CD14-positive monocyte (primary cell): ENCODE measurements around the gene UBE3D. TPM values are rescaled to one million over a fixed set of nuclear protein-coding genes. Genes with fewer than 3 reads are reported as not detected.

Source experiments
- DNase-seq, 3 donors: peaks; one replicate each; pipeline ENCODE4 v3.0.0-alpha.2; 2011 to 2022
- H2AFZ ChIP-seq: 2 replicates; pipeline ENCODE4 v1.6.0; 2012; ENCODE audit warnings: mild to moderate bottlenecking, low read depth, low read length, inconsistent platforms; ENCODE audit not compliant: insufficient read depth, poor library complexity, severe bottlenecking
- H3K27ac ChIP-seq, 2 donors: 1 replicate in 1 of 2; 2 replicates in 1 of 2; pipeline ENCODE4 v1.5.1; 2012 to 2013; ENCODE audit warnings: low read length in 2 of 2, control low read depth in 1 of 2, inconsistent platforms in 1 of 2, low read depth in 1 of 2, mild to moderate bottlenecking in 1 of 2
- H3K27me3 ChIP-seq, 2 donors: one replicate each; pipeline versions ENCODE4 v1.6.0 to v1.6.1; 2011 to 2013; ENCODE audit warnings: low read length in 2 of 2; ENCODE audit not compliant: control insufficient read depth in 2 of 2, insufficient read depth in 2 of 2
- H3K36me3 ChIP-seq, 2 donors: replicated peaks in 1 of 2; 1 replicate in 1 of 2; 2 replicates in 1 of 2; pipeline versions ENCODE4 v1.5.1 to v1.6.1; 2012 to 2013; ENCODE audit warnings: low read length in 2 of 2, control low read depth in 1 of 2, inconsistent platforms in 1 of 2, mild to moderate bottlenecking in 1 of 2; ENCODE audit not compliant: insufficient read depth in 2 of 2, control insufficient read depth in 1 of 2
- H3K4me1 ChIP-seq, 2 donors: 1 replicate in 1 of 2; 2 replicates in 1 of 2; pipeline versions ENCODE4 v1.5.1 to v1.6.1; 2012 to 2013; ENCODE audit warnings: low read length in 2 of 2, control low read depth in 1 of 2, inconsistent platforms in 1 of 2, mild to moderate bottlenecking in 1 of 2, moderate library complexity in 1 of 2; ENCODE audit not compliant: insufficient read depth in 2 of 2, control insufficient read depth in 1 of 2
- H3K4me2 ChIP-seq: replicated peaks from 2 replicates; pipeline ENCODE3; 2012; ENCODE audit warnings: low read length, moderate library complexity, mild to moderate bottlenecking; ENCODE audit not compliant: poor library complexity, severe bottlenecking; ENCODE audit errors: extremely low read depth
- H3K4me3 ChIP-seq, 3 experiments: fragments of 200-600 bp in 1 of 3; sonication (generic) in 1 of 3; replicated peaks in 1 of 3; 1 replicate in 2 of 3; 2 replicates in 1 of 3; pipeline ENCODE4 v1.5.1; 2011 to 2013; ENCODE audit warnings: low read length in 3 of 3, mild to moderate bottlenecking in 3 of 3, control low read depth in 2 of 3, low read depth in 2 of 3, inconsistent platforms in 1 of 3, moderate library complexity in 1 of 3
- H3K79me2 ChIP-seq: 2 replicates; pipeline ENCODE4 v1.6.0; 2012; ENCODE audit warnings: mild to moderate bottlenecking, control low read depth, inconsistent platforms, low read length, moderate library complexity; ENCODE audit not compliant: insufficient read depth
- H3K9ac ChIP-seq: 2 replicates; pipeline ENCODE4 v1.6.0; 2017; ENCODE audit warnings: low read length, mild to moderate bottlenecking; ENCODE audit not compliant: insufficient read depth, poor library complexity, severe bottlenecking
- H3K9me3 ChIP-seq, 2 donors: replicated peaks in 1 of 2; 1 replicate in 1 of 2; 2 replicates in 1 of 2; pipeline versions ENCODE4 v1.5.1 to v1.6.1; 2012 to 2013; ENCODE audit warnings: low read length in 2 of 2, control low read depth in 1 of 2; ENCODE audit not compliant: control insufficient read depth in 1 of 2, insufficient read depth in 1 of 2
- H4K20me1 ChIP-seq: 2 replicates; pipeline ENCODE4 v1.6.0; 2012; ENCODE audit warnings: mild to moderate bottlenecking, low read length, control low read depth, moderate library complexity; ENCODE audit not compliant: insufficient read depth
- H3K27ac Mint-ChIP-seq, 7 donors: one replicate each; pipeline ENCODE4 v1.8.0; 2020; ENCODE audit warnings: mild to moderate bottlenecking in 7 of 7, mixed read lengths in 7 of 7, moderate library complexity in 6 of 7, inconsistent platforms in 2 of 7
- H3K27me3 Mint-ChIP-seq, 3 donors: one replicate each; pipeline ENCODE4 v1.8.0; 2021 to 2022; ENCODE audit warnings: low read depth in 3 of 3, mild to moderate bottlenecking in 3 of 3, mixed read lengths in 3 of 3, moderate library complexity in 3 of 3, inconsistent platforms in 1 of 3
- H3K36me3 Mint-ChIP-seq, 2 donors: one replicate each; pipeline ENCODE4 v1.8.0; 2020; ENCODE audit warnings: mixed read lengths in 2 of 2, inconsistent platforms in 1 of 2, mild to moderate bottlenecking in 1 of 2
- H3K4me1 Mint-ChIP-seq: one replicate; pipeline ENCODE4 v1.8.0; 2020; ENCODE audit warnings: mild to moderate bottlenecking, mixed read lengths
- H3K4me3 Mint-ChIP-seq, 2 donors: one replicate each; pipeline ENCODE4 v1.8.0; 2020; ENCODE audit warnings: mild to moderate bottlenecking in 2 of 2, mixed read lengths in 2 of 2, moderate library complexity in 1 of 2
- H3K9me3 Mint-ChIP-seq, 7 donors: one replicate each; pipeline ENCODE4 v1.8.0; 2020 to 2022; ENCODE audit warnings: mixed read lengths in 7 of 7, mild to moderate bottlenecking in 6 of 7, moderate library complexity in 6 of 7, inconsistent platforms in 2 of 7
- WGBS: methylation state at CpG from one replicate; pipeline ENCODE4 v1.1.5; 2013; ENCODE audit warnings: missing lambda C conversion rate; ENCODE audit not compliant: insufficient coverage; 5-methylcytosine and 5-hydroxymethylcytosine counted together
- intact Hi-C, 2 donors: fragments of 100-400 bp; cut with micrococcal nuclease; formaldehyde crosslinking; loops; one replicate each; pipeline versions ENCODE4 v1.15.0 to v1.15.1; 2023
- polyA plus RNA-seq, 3 donors: library from polyadenylated mRNA; depleted of rRNA in 1 of 3; unstranded in 2 of 3; stranded (reverse) in 1 of 3; fragments of 300-500 nt in 2 of 3; fragments of >200 nt in 1 of 3; fragmentation: Illumina TruSeq in 2 of 3; gene quantifications; 1 replicate in 2 of 3; 2 replicates in 1 of 3; pipeline ENCODE4 v1.2.3, GENCODE V29; 2012 to 2021
- TF ChIP-seq, protein P1 (sequence below): fragments of 200-600 bp; IDR thresholded peaks from one replicate; pipeline ENCODE4 v1.8.0; 2022; ENCODE audit warnings: antibody characterized with exemption, mild to moderate bottlenecking

The UBE3D gene
- polyA plus RNA-seq, 3 donors, result 0.61 to 1.7 (median 1.1) TPM

DNA sequence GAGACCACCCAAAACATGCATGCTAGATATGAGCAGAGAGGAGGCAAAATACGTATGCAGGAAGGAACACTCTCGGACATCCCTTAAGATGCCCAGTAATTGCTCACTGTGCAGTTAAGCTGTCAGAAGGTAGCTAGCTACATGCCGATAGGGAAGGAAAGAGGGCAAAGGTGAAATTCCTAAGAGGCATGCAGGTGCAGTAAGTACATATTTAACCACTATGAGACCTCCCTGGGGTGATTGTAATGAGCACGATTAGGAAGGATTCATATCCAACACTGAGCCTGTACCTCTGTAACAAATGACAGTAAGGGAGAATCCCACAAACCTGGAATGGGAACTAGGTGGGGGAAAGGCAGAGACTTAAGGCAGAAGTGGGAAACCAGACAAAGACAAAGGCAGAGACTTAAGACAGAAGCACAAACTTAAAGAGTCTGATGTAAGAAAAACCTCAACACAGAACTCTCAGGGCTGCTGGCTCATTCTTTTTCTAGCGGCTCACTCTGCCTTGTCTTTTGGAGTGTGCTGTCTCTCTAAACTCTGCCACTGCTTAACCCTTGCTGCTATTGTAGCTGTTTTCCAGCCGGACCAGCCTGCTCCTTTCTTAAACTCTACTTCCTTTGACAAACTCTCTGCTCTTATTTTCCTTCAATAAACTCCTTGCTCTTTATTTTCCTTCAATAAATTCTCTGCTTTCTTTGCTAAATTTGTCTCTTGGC is 148.1 kb downstream of the UBE3D start:
- Mint-ChIP-seq H3K27ac (no peak overlapping the region), H3K36me3 (no peaks in the 10 kb centered on the region)
- intact Hi-C loops, result no loop called here

DNA sequence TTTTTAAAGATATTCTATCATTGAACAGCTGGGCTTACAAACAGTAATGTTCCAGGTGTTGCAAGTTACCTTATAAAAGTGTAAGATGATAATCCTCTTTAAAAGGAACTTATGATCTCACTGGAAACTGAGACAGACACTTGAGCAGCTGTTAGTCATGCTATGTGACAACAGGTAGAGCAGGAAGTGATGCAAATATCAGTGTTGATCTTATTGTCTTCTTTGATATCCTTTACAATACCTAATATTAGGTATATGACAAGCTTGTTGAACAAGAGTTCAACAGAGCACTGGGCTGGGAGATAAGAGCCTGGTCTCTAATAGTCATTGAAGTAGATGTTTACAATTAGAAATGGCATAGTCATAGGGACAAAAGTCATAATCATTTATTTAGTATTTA is 150.0 kb downstream of the UBE3D start:
- intact Hi-C loops, result no loop called here
- no peak for DNase-seq
- Mint-ChIP-seq H3K4me1 (no peaks in the 10 kb centered on the region), H3K27ac (no peak overlapping the region), H3K36me3 (no peaks in the 10 kb centered on the region), H3K27me3 (no peaks in the 10 kb centered on the region), H3K4me3 (no peak overlapping the region), H3K9me3 (peaks cover 7 to 20% (median 15%) of the 10 kb centered on the region in 7 donors)
- no peak overlapping the region for H3K27ac ChIP-seq
- H3K27me3 ChIP-seq, result no peaks in the 10 kb centered on the region
- no peaks in the 10 kb centered on the region for H3K4me1 ChIP-seq
- TF ChIP-seq, protein P1, sequence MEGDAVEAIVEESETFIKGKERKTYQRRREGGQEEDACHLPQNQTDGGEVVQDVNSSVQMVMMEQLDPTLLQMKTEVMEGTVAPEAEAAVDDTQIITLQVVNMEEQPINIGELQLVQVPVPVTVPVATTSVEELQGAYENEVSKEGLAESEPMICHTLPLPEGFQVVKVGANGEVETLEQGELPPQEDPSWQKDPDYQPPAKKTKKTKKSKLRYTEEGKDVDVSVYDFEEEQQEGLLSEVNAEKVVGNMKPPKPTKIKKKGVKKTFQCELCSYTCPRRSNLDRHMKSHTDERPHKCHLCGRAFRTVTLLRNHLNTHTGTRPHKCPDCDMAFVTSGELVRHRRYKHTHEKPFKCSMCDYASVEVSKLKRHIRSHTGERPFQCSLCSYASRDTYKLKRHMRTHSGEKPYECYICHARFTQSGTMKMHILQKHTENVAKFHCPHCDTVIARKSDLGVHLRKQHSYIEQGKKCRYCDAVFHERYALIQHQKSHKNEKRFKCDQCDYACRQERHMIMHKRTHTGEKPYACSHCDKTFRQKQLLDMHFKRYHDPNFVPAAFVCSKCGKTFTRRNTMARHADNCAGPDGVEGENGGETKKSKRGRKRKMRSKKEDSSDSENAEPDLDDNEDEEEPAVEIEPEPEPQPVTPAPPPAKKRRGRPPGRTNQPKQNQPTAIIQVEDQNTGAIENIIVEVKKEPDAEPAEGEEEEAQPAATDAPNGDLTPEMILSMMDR, result no peak
- H3K9ac ChIP-seq, result no peak overlapping the region
- no peak overlapping the region for H3K4me2 ChIP-seq
- H2AFZ ChIP-seq, result no peak overlapping the region
- no peaks in the 10 kb centered on the region for H4K20me1 ChIP-seq
- H3K36me3 ChIP-seq, result no peaks in the 10 kb centered on the region
- peaks cover 11 to 14% of the 10 kb centered on the region in 2 donors for H3K9me3 ChIP-seq
- no peaks in the 10 kb centered on the region for H3K79me2 ChIP-seq
- no peak overlapping the region for H3K4me3 ChIP-seq

More for the DNA sequence above, 148.1 kb downstream of the UBE3D start:
- Histone ChIP-seq H3K9me3 (peaks cover 14 to 17% of the 10 kb centered on the region in 2 donors), H3K4me3 (no peak overlapping the region), H3K27ac (no peak overlapping the region), H4K20me1 (no peaks in the 10 kb centered on the region), H3K79me2 (no peaks in the 10 kb centered on the region), H2AFZ (no peak overlapping the region), H3K9ac (no peak overlapping the region), H3K4me2 (no peak overlapping the region), H3K36me3 (no peaks in the 10 kb centered on the region), H3K4me1 (no peaks in the 10 kb centered on the region), H3K27me3 (no peaks in the 10 kb centered on the region)
- no peak for DNase-seq
- no peak overlapping the region for H3K4me3 Mint-ChIP-seq
- H3K9me3 Mint-ChIP-seq, result peaks cover 7 to 21% (median 18%) of the 10 kb centered on the region in 7 donors
- 100% methylated on average over 2 of the region's 6 CpGs for WGBS
- H3K4me1 Mint-ChIP-seq, result no peaks in the 10 kb centered on the region
- no peaks in the 10 kb centered on the region for H3K27me3 Mint-ChIP-seq
- TF ChIP-seq, protein P1, result no peak
